Measurements from ENCODE around the gene LRRC8A.

Gene LRRC8A

GRCh38 chr9:128862401-128862851, 19.5 kb upstream of the LRRC8A start:
- H3K9me3 ChIP-seq (ENCODE audit: control insufficient read depth, insufficient read depth, low read depth, low read length) = no peaks in the 10 kb centered on the region
- CTCF ChIA-PET = interaction anchor here (0.6 to 6.2 kb wide), 7 partner anchors 10 to 763 kb away, joined by 3 to 94 read pairs (median 8); partner anchors contain the start of genes KYAT1 and LRRC8A
- no peak for TF ChIP-seq ZNF148 (tag by site-specific recombination; IDR thresholded peaks at IDR 0.05; ENCODE audit: borderline replicate concordance)
- TF ChIP-seq GLI4 (tag by site-specific recombination; IDR thresholded peaks at IDR 0.05) = no peak
- TF ChIP-seq ZNF10 (tag by site-specific recombination; IDR thresholded peaks at IDR 0.05) = no peak
- TF ChIP-seq ZNF529 (tag by site-specific recombination; IDR thresholded peaks at IDR 0.05; ENCODE audit: insufficient replicate concordance) = no peak
- no peak for TF ChIP-seq ELK4 (IDR thresholded peaks at IDR 0.05; ENCODE audit: borderline replicate concordance, low read depth, low read length)
- no peak for TF ChIP-seq ZNF621 (tag by site-specific recombination; IDR thresholded peaks at IDR 0.05)
- POLR2A ChIA-PET = no interaction called here
- no peak overlapping the region for H3K4me3 ChIP-seq (ENCODE audit: low read depth, low read length)
- no peaks in the 10 kb centered on the region for H3K36me3 ChIP-seq (ENCODE audit: control insufficient read depth in 2 of 2, insufficient read depth in 1 of 2, low read length in 2 of 2)
- no peak overlapping the region for H3K27ac ChIP-seq (ENCODE audit: extremely low read depth, low read depth, low read length)
- no peaks in the 10 kb centered on the region; the same call in 1 of the 2 replicates for H3K4me1 ChIP-seq (ENCODE audit: control insufficient read depth, insufficient read depth, low read length)

GRCh38 chr9:128863647-128864046, 18.3 kb upstream of the LRRC8A start:
- Histone ChIP-seq H3K36me3 (ENCODE audit: control insufficient read depth in 2 of 2, insufficient read depth in 1 of 2, low read length in 2 of 2) (no peaks in the 10 kb centered on the region), H3K9me3 (ENCODE audit: control insufficient read depth, insufficient read depth, low read depth, low read length) (no peaks in the 10 kb centered on the region), H3K4me1 (ENCODE audit: control insufficient read depth, insufficient read depth, low read length) (no peaks in the 10 kb centered on the region; the same call in 1 of the 2 replicates), H3K4me3 (ENCODE audit: low read depth, low read length) (no peak overlapping the region), H3K27ac (ENCODE audit: extremely low read depth, low read depth, low read length) (no peak overlapping the region)
- ChIA-PET POLR2A (interaction anchor here (0.6 kb wide), 2 partner anchors 85 to 626 kb away, joined by 3 read pairs; no protein-coding TSS in a partner anchor), CTCF (interaction anchor here (0.5 to 6.2 kb wide), 16 partner anchors 8 to 572 kb away, joined by 3 to 94 read pairs (median 3); partner anchors contain the start of genes KYAT1, LRRC8A and SPOUT1)
- TF ChIP-seq KLF7 (tag by site-specific recombination; IDR thresholded peaks at IDR 0.05; ENCODE audit: borderline replicate concordance) (no peak), ZNF138 (tag by site-specific recombination; IDR thresholded peaks at IDR 0.05; ENCODE audit: borderline replicate concordance) (no peak), ZNF132 (tag by site-specific recombination; IDR thresholded peaks at IDR 0.05; ENCODE audit: borderline replicate concordance) (no peak), ZNF514 (tag by site-specific recombination; IDR thresholded peaks at IDR 0.05) (no peak), ZNF280C (tag by site-specific recombination; IDR thresholded peaks at IDR 0.05) (no peak), ZBTB17 (tag by site-specific recombination; IDR thresholded peaks at IDR 0.05) (no peak), SETDB1 (IDR thresholded peaks at IDR 0.05; ENCODE audit: insufficient read length, low read length) (no peak), KLF16 (tag by site-specific recombination; IDR thresholded peaks at IDR 0.05) (no peak), SALL2 (tag by site-specific recombination; IDR thresholded peaks at IDR 0.05; ENCODE audit: borderline replicate concordance) (no peak), ZFP41 (tag by site-specific recombination; IDR thresholded peaks at IDR 0.05; ENCODE audit: borderline replicate concordance) (no peak), ZNF302 (tag by site-specific recombination; IDR thresholded peaks at IDR 0.05; ENCODE audit: low read depth) (no peak), SP7 (tag by site-specific recombination; IDR thresholded peaks at IDR 0.05) (no peak), ZNF121 (tag by site-specific recombination; IDR thresholded peaks at IDR 0.05) (no peak), ZFP37 (tag by site-specific recombination; IDR thresholded peaks at IDR 0.05) (no peak), ZNF48 (tag by site-specific recombination; IDR thresholded peaks at IDR 0.05) (no peak), GLIS1 (tag by site-specific recombination; IDR thresholded peaks at IDR 0.05) (peak; percentile 67), ZNF19 (tag by site-specific recombination; IDR thresholded peaks at IDR 0.05; ENCODE audit: low read depth) (no peak), ZNF600 (tag by site-specific recombination; IDR thresholded peaks at IDR 0.05) (no peak), ZSCAN30 (tag by site-specific recombination; IDR thresholded peaks at IDR 0.05) (peak; percentile 69), HOXC10 (CRISPR knock-in tag; IDR thresholded peaks at IDR 0.05) (no peak), SP3 (tag by site-specific recombination; IDR thresholded peaks at IDR 0.05) (no peak), ZNF654 (tag by site-specific recombination; IDR thresholded peaks at IDR 0.05; ENCODE audit: low read depth) (peak; percentile 52), ZNF404 (tag by site-specific recombination; IDR thresholded peaks at IDR 0.05) (no peak), ZNF155 (tag by site-specific recombination; IDR thresholded peaks at IDR 0.05) (no peak), ZNF677 (tag by site-specific recombination; IDR thresholded peaks at IDR 0.05) (no peak), ZNF624 (tag by site-specific recombination; IDR thresholded peaks at IDR 0.05) (no peak)

Data from HEK293 (cell line).